Esophagus (tissue), 2 donors: ENCODE measurements around the gene KAT2A. TPM values are rescaled to one million over a fixed set of nuclear protein-coding genes. Genes with fewer than 3 reads are reported as not detected.

ENCODE experiments used
- H3K27ac ChIP-seq, 2 donors: one replicate each; pipeline ENCODE4 v1.5.1; 2013; ENCODE audit warnings: low read depth in 2 of 2, mild to moderate bottlenecking in 2 of 2, inconsistent platforms in 1 of 2, low read length in 1 of 2, moderate library complexity in 1 of 2
- H3K27me3 ChIP-seq, 2 donors: one replicate each; pipeline ENCODE4 v1.6.1; 2013; ENCODE audit warnings: low read length in 2 of 2, control low read depth in 1 of 2, mild to moderate bottlenecking in 1 of 2; ENCODE audit not compliant: insufficient read depth in 2 of 2, control insufficient read depth in 1 of 2
- H3K36me3 ChIP-seq, 2 donors: one replicate each; pipeline ENCODE4 v1.6.1; 2013; ENCODE audit warnings: low read length in 1 of 2; ENCODE audit not compliant: control insufficient read depth in 2 of 2, insufficient read depth in 2 of 2
- H3K4me1 ChIP-seq, 2 donors: one replicate each; pipeline ENCODE4 v1.6.1; 2013; ENCODE audit warnings: low read length in 1 of 2; ENCODE audit not compliant: control insufficient read depth in 2 of 2, insufficient read depth in 2 of 2
- H3K4me3 ChIP-seq, 2 donors: one replicate each; pipeline ENCODE4 v1.5.1; 2013; ENCODE audit warnings: low read length in 2 of 2, mild to moderate bottlenecking in 2 of 2, low read depth in 1 of 2, moderate library complexity in 1 of 2
- H3K9me3 ChIP-seq, 2 donors: one replicate each; pipeline ENCODE4 v1.6.1; 2013; ENCODE audit warnings: mild to moderate bottlenecking in 2 of 2, low read depth in 1 of 2, low read length in 1 of 2, moderate library complexity in 1 of 2; ENCODE audit not compliant: control insufficient read depth in 2 of 2, insufficient read depth in 1 of 2
- WGBS, 2 donors: extraction: QIAGEN DNeasy Blood & Tissue Kit; methylation state at CpG; one replicate each; pipeline ENCODE4 v1.1.7; 2013; 5-methylcytosine and 5-hydroxymethylcytosine counted together
- polyA plus RNA-seq, 2 donors: library from polyadenylated mRNA; stranded (reverse); fragments of 200-250 nt; gene quantifications; one replicate each; pipeline ENCODE4 v1.2.3, GENCODE V29; 2013
- donor health status: healthy with polysubstance abuse.
- donor health status: Bipolar disorder and iron deficiency.

Gene KAT2A
- polyA plus RNA-seq, 2 donors, result 34.2 to 86.6 TPM

DNA sequence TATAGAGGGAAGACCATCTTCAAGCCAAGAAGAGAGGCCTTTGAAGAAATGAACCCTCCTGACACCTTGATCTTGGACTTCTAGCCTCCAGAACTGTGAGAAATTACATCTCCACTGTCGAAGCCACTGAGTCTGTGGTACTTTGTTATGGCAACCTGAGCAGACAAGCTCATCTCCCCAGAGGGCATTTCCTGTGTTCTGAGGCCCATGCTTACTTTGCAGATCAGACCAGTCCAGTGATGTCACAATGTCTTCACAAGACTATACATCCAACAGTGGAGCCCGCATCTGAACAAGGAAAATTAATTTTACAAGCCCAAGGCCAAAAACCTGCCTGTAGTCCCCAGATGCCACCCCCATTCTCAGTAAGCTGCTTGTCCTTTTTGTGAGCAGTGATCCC is 56.0 kb downstream of the KAT2A start:
- Histone ChIP-seq H3K4me1 (peaks cover 0 to 3% of the 10 kb centered on the region in 2 donors), H3K9me3 (no peaks in the 10 kb centered on the region), H3K36me3 (no peaks in the 10 kb centered on the region), H3K27me3 (no peaks in the 10 kb centered on the region), H3K27ac (no peak overlapping the region), H3K4me3 (no peak overlapping the region)
- 60 to 68% methylated on average over 2 of the region's 2 CpGs for WGBS, 2 donors

Other genes with a start within 250 kb of the KAT2A start
- 10 to 100 TPM; 16.4 to 27.1 TPM for gene ACLY, start 202.4 kb downstream of the KAT2A start, polyA plus RNA-seq
- under 1 TPM; 0.18 to 0.31 TPM for gene ODAD4, start 190.8 kb downstream of the KAT2A start, polyA plus RNA-seq
- gene CNP, start 154.6 kb downstream of the KAT2A start, polyA plus RNA-seq, result 10 to 100 TPM; 45.2 to 49.1 TPM
- gene DNAJC7, start 103.9 kb downstream of the KAT2A start, polyA plus RNA-seq, result 10 to 100 TPM; 55.4 to 66.4 TPM
- gene NKIRAS2, start 101.3 kb downstream of the KAT2A start, polyA plus RNA-seq, result 10 to 100 TPM; 28.8 to 32.5 TPM
- under 1 TPM; 0.32 to 0.39 TPM for gene C17orf113, start 70.8 kb downstream of the KAT2A start, polyA plus RNA-seq
- gene ZNF385C, start 22.9 kb downstream of the KAT2A start, polyA plus RNA-seq, result under 1 TPM; 0.12 to 0.24 TPM
- gene DHX58, start 8.7 kb downstream of the KAT2A start, polyA plus RNA-seq, result 10 to 100 TPM in 1 of 2 donors, 1 to 10 TPM in 1; 8.3 to 17.8 TPM
- under 1 TPM; 0.04 TPM for gene HSPB9, start 1.4 kb upstream of the KAT2A start, polyA plus RNA-seq
- 10 to 100 TPM; 61.8 to 93.4 TPM for gene RAB5C, start 33.6 kb upstream of the KAT2A start, polyA plus RNA-seq
- gene KCNH4, start 59.8 kb upstream of the KAT2A start, polyA plus RNA-seq, result under 1 TPM; 0.02 to 0.04 TPM
- gene HCRT, start 64.1 kb upstream of the KAT2A start, polyA plus RNA-seq, result not detected
- gene GHDC, start 73.1 kb upstream of the KAT2A start, polyA plus RNA-seq, result 1 to 10 TPM; 4.6 to 7.0 TPM
- gene STAT5B, start 155.0 kb upstream of the KAT2A start, polyA plus RNA-seq, result 10 to 100 TPM; 14.0 to 14.4 TPM
- 1 to 10 TPM; 4.7 to 6.3 TPM for gene STAT5A, start 167.1 kb upstream of the KAT2A start, polyA plus RNA-seq